Activated CD8-positive, alpha-beta memory T cell treated with anti-CD3 and anti-CD28 coated beads, Interleukin-2, amount 50 U/mL, for 48 hours (primary cell): ENCODE results near the gene ACVR1.
"Not testable (repeated sequence)": the region's sequence is repeated elsewhere in the genome, so short reads cannot be mapped to it uniquely, and the experiment has no call there.

Experiments
- DNase-seq: peaks from one replicate; pipeline ENCODE4 v3.0.0-alpha.2; 2020

ACVR1 gene

DNA sequence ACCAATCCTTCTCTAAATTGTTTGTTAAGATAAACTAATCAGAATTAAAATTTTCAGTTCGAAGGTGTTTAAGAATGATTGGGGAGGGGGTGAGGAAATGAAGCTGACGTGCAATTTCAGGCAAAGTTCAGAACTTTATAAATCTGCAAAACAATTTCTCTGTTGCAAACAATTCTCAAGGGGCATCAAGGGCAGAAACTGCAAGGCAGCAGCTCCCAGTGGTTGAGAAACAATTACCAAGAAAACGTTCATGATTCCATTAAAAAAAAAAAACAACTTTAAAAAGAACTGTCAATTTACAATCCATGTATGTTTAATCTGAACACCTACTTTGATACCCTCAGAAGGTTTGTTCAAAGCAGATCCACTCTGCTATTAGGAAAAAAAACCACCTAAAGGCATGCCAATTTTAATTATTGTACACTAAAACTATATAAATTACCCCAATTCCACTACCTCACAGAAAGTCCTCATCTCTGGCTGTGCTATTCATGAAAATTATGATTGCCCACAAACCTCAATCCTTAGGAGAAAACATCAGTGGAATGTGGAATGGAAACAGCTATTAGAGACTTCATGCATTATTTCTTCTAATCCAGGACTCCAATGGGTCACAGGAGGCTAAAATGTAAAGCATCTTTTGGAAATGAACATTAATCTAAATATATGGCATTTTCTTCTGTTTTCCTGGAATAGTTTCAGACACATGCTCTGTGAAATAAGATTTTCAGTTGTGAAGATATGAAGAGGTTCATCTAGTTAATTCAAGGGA lies 127.6 kb downstream of the ACVR1 start:
- DNase-seq, result no peak

DNA sequence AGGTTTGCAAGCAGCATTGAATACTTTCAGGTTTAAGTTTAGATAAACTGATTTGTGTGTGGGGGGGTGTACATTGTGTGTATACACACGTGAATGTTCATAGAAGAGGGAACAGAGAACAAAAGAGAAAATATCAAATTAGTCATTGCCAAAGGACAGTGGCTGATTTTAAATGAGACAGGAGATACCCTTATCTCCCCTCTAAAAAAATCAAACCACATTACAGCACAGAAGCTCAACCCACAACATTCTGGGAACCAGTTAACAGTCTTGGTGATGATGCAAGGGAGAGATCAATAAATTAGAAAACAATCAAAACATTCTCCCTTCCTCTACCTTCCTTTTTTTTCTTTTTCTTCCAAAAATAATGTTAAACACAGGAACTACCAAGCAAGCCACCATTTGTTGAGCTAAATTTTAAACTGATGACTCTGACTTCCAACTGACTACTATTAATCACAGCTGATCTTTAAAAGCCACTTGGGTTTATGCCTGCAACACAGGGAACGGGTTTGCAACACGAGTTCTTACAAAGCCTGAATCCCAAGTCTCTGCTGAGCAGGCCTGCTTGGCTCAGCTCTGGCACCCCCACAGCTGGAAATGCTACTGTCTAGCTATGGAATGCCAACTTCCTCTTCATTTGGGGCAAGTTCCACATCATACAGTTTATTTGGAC lies 128.3 kb downstream of the ACVR1 start:
- DNase-seq, result no peak

DNA sequence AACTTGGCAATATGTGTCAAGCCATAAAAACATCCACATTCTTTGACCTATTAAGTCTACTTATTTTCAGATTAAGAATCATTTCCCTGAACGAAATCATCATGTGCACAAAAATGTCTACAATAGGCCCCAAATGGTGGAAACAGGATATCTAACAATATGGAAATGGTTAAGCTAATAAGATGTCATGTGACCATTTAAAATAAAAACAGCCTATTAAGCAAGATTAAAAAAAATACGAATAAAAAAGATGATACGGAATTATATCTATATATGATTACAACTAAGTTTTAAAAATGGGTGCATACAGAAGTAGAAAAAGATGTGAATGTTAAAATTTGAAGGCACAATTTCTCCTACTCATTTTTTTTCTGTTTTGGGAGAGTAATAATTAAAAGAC lies 128.8 kb downstream of the ACVR1 start:
- no peak for DNase-seq

DNA sequence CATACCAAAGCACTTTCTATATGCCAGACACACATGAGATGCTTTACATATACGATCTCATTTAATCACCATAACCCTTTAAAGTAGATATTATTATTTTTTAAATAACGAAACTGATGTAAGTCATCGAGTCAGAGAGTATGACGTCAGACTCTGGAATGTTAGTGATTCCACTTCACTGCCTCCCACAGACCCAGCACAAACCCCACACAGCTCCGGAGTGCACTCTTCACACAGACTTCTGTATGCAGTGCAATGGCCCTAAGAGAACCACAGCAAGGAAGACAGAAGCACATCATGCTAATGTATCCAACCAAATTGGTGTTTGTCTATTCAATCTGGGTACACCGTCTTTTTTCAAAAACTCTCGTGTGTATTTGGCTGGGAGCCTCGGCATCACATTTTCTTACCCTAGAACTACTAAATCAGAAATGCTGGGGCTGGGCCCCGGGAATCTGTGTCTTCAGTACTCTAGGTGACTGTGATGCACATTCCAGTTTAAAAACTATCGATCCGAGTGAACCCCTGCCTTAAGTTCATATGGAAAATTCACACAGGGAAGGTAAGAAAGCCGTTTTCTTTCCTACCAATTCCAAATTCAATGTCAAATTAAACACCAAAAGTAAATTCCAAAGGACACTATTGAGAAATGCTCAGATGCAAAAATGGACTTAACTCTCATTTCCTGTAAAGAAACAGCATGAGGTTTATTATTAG lies 129.7 kb downstream of the ACVR1 start:
- no peak for DNase-seq

DNA sequence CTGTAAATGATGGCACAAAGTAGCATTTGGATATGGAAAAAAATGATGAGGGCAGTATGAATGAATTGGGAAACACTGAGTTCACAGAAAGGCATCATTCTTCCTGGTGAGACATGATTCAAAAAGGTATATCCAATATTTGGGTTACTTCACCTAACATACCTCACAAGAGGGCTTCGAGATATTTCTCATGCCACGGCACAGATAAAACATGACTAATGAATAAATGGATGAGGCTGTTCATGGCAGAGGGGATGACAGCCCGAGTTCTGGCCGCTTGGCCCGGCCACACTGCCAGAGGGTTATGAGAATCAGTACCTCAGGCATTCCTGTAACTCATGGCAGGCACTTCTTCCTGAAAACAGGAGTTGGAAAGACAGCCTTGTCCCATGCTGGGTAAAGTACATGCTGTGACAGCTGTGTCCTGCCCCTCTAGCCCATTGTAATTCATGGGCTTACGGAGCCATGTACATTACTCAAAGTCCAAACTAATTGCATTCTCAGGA lies 131.5 kb downstream of the ACVR1 start:
- no peak for DNase-seq

DNA sequence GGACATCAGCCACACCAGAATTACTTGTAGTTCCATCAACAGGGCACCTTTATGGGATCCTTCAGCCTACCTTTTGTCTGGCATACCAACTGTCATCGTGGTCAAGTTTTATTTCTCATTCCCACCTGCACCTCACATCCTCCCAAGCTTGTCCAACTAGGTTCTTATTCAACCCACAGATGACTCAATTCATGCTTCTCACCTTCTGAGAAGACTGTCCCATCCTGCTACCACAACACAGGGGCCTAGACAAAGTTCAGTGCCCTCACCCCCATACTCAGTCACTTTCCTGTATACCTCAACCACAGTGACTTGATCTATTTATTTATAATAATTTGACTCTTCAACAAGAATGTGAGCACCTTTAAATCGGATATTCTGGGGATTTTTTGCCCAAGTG lies 133.1 kb downstream of the ACVR1 start:
- no peak for DNase-seq

DNA sequence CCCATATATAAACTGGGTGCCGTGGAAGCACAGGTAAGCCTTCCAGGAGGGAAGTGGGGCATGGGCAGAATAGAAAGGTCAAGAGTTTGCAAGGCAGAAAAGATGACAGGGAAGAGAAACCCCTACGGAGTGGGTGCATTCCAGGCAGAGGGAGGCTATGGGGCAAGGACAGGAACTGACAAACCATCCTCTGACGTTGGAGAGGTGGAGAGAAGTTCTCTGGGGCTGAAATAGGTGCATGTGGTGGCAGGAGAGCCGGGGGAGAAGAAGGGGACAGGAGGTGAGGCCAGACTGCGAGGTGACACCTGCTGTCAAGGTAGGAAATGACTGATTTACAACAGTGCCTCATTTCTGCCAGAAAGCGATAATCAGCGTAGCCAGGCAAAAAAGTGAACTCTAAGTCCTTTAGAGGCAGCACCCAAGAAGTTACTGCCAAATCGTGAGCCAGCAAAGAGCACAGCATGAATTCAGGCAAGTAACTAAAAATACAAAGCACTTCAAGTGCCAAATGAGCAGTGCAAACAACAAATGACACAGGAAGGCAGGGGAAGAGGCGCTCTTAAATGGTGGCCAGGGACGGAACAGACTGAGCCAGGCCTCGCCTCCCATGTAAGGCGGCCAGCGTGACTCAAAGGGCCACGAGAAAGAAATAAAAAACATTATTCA lies 134.2 kb downstream of the ACVR1 start:
- no peak for DNase-seq

DNA sequence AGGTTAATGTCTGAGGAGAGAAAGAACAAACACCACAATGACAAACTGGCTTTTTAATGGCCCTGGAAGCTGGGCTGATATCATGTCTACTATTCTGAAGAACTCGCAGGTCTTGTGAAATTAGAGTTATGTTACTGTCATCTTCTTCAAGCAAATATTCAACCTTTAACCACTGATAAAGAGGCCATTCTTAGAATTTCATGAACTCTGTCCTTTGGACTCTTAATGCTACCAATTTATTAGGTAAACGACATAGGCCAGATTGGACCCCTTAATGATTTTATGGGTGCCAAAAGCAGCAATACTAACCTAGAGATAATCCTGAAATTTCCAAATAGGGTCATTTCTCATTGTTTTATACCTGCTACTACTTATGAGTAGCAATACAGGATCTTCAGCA lies 138.5 kb downstream of the ACVR1 start:
- no peak for DNase-seq

DNA sequence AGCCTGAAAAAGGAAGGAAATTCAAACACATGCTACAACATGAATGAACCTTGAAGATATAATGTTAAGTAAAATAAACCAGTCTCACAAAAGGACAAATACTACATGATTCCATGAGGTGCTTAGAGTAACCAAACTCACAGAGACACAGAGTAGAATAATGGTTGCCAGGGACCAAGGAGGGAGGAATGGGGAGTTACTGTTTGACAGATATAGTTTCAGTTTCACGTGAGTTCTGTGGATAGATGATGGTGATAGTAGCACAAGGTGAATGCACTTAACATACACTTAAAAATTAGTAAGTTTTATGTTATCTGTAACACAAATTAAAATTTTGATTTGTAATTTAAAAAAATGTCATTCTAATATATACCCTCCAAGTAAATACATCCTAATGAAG lies 140.6 kb downstream of the ACVR1 start:
- no peak for DNase-seq

DNA sequence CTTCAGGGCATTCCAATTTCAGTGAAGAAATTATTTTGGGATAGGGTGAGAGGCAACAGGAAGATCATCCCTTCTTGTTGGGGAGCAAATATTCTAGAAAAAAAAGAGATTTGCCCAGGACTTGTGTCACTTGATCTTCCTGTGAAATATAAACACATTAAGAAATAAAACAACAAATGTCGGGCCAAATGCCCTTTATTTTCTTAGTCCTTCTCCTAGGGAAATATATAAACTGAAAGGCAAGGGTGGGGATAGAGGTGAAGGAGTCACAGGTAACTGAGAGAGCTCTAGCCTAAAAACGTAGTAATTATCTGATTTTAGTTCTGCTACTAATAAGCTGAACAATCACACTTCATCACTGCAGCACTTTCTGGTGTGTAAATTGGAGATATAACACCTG lies 142.9 kb downstream of the ACVR1 start:
- DNase-seq, result no peak

DNA sequence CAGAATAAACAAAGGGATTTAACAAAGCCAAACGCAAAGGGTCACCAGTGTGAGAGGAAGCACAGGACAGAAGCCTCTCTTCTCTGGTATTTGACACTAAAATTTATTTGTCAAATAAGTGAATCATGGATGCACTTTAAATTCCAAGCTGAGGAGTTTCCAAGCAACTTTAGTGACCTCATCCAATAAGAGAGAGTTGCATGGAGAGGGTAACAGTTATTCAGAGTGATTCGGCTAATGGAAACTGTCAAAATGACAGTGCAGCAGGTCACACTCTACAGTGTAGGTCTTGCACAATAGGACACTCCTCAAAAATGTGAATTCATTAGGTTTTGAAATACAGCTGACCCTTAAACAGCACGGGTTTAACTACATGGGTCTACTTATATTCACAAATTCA lies 143.5 kb downstream of the ACVR1 start:
- no peak for DNase-seq

DNA sequence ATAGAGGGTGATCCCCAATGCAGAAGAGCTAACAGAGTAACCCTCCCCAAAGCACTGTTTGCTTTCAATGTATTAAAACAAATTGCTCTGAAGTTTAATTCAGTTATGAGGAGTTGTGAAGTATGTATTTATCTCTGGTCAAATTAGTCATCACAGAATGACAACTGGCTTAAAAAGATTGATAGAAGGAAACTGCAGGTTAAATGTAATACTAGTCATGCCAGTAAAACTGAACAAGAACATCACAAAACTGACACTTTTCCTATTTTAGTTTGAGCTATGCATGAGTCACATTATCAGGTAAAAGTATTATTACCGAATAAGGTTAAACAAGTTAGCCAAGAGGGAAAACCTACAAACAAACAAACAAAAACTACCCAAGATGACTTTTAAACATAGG lies 148.4 kb downstream of the ACVR1 start:
- no peak for DNase-seq

DNA sequence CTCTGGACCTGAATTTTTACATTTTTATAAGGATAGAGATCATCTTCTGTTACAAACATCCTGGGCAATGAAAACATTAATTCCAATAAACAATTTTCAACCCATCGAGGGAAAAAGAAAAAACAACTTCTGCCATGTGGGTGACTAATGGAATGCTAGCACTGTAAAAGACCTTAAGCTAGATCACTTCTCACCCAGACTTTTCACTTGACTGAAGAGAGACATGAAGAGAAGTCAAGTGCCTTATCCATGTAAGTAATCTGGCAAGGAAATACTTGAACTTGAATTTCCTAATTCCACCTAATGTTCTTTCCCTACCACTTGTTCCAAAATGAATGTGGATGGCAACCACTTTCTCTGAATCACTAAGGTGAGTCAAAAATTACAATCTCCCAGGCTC lies 149.2 kb downstream of the ACVR1 start:
- DNase-seq, result no peak

DNA sequence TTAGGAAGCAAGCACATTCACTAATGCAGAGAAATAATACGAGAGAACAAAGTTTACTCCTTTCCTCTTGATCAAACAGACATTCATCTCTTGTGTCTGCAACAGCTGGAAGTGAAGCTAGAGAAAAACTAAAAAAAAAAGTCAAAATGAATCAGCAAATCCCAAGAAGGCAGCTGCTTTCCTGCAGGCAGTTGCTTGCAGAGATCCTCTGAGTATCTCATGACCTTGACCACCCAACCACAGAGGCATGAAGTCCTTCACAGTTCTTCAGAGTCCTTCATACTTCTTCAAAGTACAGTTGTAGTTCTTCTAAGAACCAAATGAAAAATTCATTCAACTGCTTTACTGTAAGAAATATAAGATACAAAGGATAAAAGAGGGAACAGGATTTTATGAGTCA lies 150.3 kb downstream of the ACVR1 start:
- no peak for DNase-seq

DNA sequence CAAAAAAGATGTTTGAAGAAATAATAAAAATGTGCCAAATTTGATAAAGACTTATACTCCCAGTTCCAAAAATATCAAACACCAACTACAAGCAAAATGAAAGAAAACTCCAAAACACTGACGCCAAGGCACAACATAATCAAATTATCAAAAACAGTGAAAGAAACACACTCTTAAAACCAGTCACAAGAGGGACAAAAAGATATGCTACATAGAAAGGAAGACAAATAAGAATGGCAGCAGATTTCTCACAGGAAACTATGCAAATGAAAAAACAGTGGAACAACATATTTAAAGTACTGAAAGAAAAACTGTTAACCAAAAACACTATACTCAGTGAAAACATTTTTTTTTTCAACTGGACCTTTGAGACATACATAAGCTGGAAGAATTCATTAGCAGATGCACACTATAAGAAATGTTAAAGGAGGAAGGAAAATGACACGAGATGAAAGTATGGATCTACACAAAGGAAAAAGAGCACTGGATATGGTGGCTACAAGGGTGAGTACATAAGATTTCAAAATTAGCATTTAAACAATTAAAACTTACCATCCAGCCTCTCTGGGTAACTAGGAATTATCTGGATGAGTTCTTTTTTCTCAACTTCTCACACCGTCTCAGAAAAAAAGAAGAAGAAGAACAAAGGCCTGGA lies 153.4 kb downstream of the ACVR1 start:
- DNase-seq, result no peak

DNA sequence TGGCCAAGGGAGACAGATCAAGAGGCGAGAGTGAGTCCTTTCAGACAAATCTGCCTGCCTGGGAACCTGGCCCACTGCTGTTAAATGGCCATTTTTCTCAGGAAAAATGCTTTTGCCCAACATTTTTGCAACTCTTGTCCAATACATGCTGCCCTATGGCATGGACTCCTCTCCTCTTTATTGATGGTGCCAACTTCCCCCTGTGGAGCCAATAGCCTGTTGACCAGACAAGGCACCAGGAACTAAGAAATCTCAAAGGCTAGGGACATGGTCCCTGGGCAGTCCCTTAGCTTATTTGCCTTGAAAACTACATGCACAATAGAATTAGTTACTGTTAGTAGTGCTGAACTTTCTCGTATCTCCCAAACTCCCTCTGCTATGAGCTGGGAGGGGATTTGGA lies 155.6 kb downstream of the ACVR1 start:
- no peak for DNase-seq

DNA sequence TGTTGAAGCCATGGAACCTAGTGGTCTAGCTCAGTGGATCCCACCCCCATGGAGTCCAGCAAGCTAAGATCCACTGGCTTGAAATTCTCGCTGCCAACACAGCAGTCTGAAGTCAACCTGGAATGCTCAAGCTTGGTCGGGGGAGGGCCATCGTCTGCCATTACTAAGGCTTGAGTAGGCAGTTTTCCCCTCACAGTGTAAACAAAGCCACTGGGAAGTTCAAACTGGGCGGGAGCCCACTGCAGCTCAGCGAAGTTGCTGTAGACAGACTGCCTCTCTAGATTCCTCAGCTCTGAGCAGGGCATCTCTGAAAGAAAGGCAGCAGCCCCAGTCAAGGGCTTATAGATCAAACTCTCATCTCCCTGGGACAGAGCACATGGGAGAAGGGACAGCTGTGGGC lies 171.5 kb downstream of the ACVR1 start:
- DNase-seq, result not testable (repeated sequence)

DNA sequence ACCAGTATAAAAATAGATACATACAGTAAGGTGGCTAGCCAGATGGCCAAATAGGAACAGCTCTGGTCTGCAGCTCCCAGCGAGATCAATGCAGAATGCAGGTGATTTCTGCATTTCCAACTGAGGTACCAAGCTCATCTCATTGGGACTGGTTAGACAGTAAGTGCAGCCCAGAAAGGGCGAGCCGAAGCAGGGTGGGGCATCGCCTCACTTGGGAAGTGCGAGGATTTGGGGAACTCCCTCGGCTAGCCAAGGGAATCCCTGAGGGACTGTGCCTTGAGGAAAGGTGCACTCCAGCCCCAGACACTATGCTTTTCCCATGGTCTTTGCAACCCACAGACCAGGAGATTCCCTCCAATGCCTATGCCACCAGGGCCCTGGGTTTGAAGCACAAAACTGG lies 172.0 kb downstream of the ACVR1 start:
- not testable (repeated sequence) for DNase-seq

DNA sequence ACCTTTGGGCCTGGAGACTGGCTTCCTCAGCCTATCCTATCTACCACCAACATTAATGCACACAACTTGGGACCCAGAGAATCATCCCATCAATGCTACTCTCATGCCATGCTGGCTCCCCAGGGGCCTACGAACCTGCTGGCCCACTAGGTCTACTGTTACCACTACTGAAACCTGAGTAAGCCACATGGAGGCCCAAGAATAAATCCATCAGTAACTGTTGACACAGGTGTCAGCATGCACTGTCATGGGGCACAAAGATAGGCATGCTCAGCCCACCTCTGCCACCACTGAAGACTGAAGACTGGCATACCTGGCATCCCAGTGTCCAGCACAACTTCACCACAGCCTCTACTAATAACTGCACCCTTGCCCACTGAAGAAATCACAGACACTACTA lies 176.3 kb downstream of the ACVR1 start:
- no peak for DNase-seq

DNA sequence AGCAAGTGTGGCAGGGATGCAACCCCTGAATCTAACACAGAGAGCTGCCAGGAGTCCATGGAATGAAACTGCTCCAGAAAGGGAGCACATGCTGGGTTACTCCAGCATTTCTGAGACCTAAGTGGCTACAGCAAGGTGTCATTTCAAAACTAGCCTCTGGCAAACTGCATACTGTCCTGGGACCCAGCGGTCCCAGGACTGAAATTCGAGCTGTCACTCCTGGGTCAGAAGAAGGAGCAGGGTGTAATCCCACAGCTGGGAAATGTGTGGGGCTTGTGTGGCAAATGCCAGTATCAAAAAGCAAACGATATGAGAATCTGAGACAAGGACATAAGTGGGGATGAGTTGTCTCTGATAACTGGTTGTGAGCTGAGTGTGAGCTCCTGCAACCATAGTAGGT lies 177.1 kb downstream of the ACVR1 start:
- DNase-seq, result no peak

DNA sequence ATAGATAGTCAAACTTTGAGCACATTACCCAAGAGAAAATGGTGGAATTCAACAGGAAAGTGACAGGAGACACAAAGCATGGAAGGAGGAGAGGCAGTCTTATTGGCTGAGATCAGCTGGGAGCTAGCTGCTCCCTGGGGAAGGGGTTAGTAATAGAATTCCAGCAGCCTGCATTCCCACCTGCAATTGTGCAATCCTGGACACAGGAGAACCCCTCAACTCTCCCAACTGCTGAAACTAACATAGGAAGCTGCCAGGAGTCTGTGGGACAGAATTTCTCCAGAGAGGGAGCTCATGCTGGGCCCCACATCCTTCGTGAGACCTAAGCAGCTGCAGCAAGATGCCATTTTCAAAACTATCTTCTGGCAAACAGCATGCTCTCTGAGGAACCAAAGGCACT lies 177.7 kb downstream of the ACVR1 start:
- DNase-seq, result no peak

DNA sequence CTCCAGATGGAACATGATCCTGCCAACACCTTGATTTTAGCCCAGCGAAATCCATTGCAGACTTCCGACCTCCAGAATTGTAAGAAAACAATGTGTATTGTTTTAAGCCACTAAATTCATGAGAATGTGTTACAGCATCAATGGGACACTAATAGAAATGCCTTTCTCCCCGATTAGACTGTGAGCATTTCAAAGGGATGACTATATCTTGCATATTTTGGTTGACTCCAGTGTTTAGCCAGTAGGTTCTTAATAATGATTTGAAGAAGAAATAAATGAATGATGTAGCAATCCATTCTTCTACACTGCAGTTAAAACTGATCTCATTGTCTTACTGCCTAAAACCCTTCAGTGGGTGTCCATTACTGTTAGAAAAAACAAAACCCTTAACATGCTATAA lies 180.1 kb downstream of the ACVR1 start:
- DNase-seq, result no peak

DNA sequence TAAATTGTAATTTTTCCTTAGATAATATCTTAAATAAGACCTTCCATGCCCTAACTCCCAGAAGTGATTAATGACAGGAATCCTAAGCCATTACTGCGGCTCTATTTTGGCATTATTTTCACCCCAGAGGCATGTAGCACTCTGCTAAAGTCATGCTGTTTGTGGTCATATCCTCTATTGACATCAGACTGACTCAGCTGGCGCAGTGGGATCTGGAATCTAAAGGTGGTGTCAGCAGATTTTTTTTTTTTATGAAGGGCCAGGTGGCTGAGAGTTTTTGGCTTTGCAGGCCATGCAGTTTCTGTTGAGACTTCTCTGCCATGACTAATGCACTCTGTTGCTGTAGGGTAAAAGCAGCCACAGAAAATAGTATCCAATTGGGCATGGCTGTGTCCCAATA lies 183.4 kb downstream of the ACVR1 start:
- DNase-seq, result no peak
